ENCODE measurements around the gene ARGLU1. TPM values are rescaled to one million over a fixed set of nuclear protein-coding genes. Genes with fewer than 3 reads are reported as not detected.

Gene ARGLU1
- total RNA-seq, 1 donor from 2014 or later: 43.0 TPM

Other genes starting within 250 kb of the ARGLU1 start
- gene EFNB2, start 32.5 kb downstream of the ARGLU1 start, total RNA-seq: 25.6 and 56.9 TPM in 2 replicates